GM20431 (cell line): ENCODE measurements around the gene RXRA.

Source experiments
- in situ Hi-C: fragments of 300-500 bp; cut with MseI, MboI; formaldehyde crosslinking; loops from one replicate; pipeline ENCODE4 v1.15.0; 2020; ENCODE audit warnings: low sequenced_read_pairs; ENCODE audit not compliant: unreplicated experiment

The RXRA gene

GRCh38 chr9:134390947-134391318 is 64.7 kb downstream of the RXRA start:
- in situ Hi-C loops: no loop called here

GRCh38 chr9:134391319-134392231 is 65.3 kb downstream of the RXRA start:
- in situ Hi-C loops: no loop called here

- in situ Hi-C loops: no loop called here
These were observed 66.6 kb downstream of the RXRA start for GRCh38 chr9:134392900-134393299.

- in situ Hi-C loops: no loop called here
These were observed 67.5 kb downstream of the RXRA start for GRCh38 chr9:134393582-134394280.

- in situ Hi-C loops: no loop called here
These were observed 68.8 kb downstream of the RXRA start for GRCh38 chr9:134395002-134395517.

- in situ Hi-C loops: no loop called here
These were observed 69.5 kb downstream of the RXRA start for GRCh38 chr9:134395737-134396257.

- in situ Hi-C loops: no loop called here
These were observed 70.0 kb downstream of the RXRA start for GRCh38 chr9:134396258-134396742.

- in situ Hi-C loops: no loop called here
These were observed 70.6 kb downstream of the RXRA start for GRCh38 chr9:134396825-134397224.

GRCh38 chr9:134398756-134399155 is 72.5 kb downstream of the RXRA start:
- in situ Hi-C loops: no loop called here

GRCh38 chr9:134399435-134400056 is 73.3 kb downstream of the RXRA start:
- in situ Hi-C loops: no loop called here

GRCh38 chr9:134400283-134400682 is 74.0 kb downstream of the RXRA start:
- in situ Hi-C loops: no loop called here

GRCh38 chr9:134401391-134401790 is 75.1 kb downstream of the RXRA start:
- in situ Hi-C loops: no loop called here

- in situ Hi-C loops: no loop called here
These were observed 75.9 kb downstream of the RXRA start for GRCh38 chr9:134402182-134402581.

GRCh38 chr9:134403292-134403681 is 77.0 kb downstream of the RXRA start:
- in situ Hi-C loops: no loop called here

GRCh38 chr9:134403682-134404301 is 77.5 kb downstream of the RXRA start:
- in situ Hi-C loops: no loop called here

- in situ Hi-C loops: no loop called here
These were observed 78.4 kb downstream of the RXRA start for GRCh38 chr9:134404376-134405358.

- in situ Hi-C loops: no loop called here
These were observed 79.3 kb downstream of the RXRA start for GRCh38 chr9:134405527-134405926.

- in situ Hi-C loops: no loop called here
These were observed 80.3 kb downstream of the RXRA start for GRCh38 chr9:134406366-134407120.
